Neuronal stem cell (in vitro differentiated cells): ENCODE measurements around the gene ANKH.
A peak's percentile ranks its signal among the peaks of the same experiment; 100 is the strongest.

ENCODE experiments used
- DNase-seq: peaks from one replicate; pipeline ENCODE4 v3.0.0-alpha.2; 2013; ENCODE audit warnings: low spot score
- H2AFZ ChIP-seq: one replicate; pipeline ENCODE4 v1.6.1; 2013; ENCODE audit warnings: mild to moderate bottlenecking, low read length, inconsistent platforms
- H2AK5ac ChIP-seq: 2 replicates; pipeline ENCODE4 v1.6.1; 2013; ENCODE audit warnings: low read depth, mild to moderate bottlenecking, inconsistent platforms, low read length, moderate library complexity, mixed read lengths
- H2BK120ac ChIP-seq: 2 replicates; pipeline ENCODE4 v1.6.1; 2013; ENCODE audit warnings: low read depth, mild to moderate bottlenecking, inconsistent platforms, low read length, moderate library complexity, mixed read lengths
- H2BK12ac ChIP-seq: one replicate; pipeline ENCODE4 v1.6.1; 2013; ENCODE audit warnings: low read length, inconsistent platforms
- H2BK15ac ChIP-seq: 2 replicates; pipeline ENCODE4 v1.6.1; 2013; ENCODE audit warnings: mild to moderate bottlenecking, low read length, inconsistent platforms, mixed read lengths
- H2BK5ac ChIP-seq: one replicate; pipeline ENCODE4 v1.6.1; 2013; ENCODE audit warnings: inconsistent platforms, mild to moderate bottlenecking, low read length, moderate library complexity
- H3K14ac ChIP-seq: one replicate; pipeline ENCODE4 v1.6.1; 2013; ENCODE audit warnings: low read length, inconsistent platforms
- H3K18ac ChIP-seq: 2 replicates; pipeline ENCODE4 v1.6.1; 2013; ENCODE audit warnings: low read length, inconsistent platforms
- H3K23ac ChIP-seq: 2 replicates; pipeline ENCODE4 v1.6.1; 2013; ENCODE audit warnings: low read depth, mild to moderate bottlenecking, mixed read lengths, low read length, inconsistent platforms; ENCODE audit not compliant: poor library complexity
- H3K27ac ChIP-seq: replicated peaks from 3 replicates; pipeline ENCODE4 v1.5.1; 2013; ENCODE audit warnings: low read length, inconsistent platforms
- H3K27me3 ChIP-seq, 3 experiments: 2 replicates each; pipeline ENCODE4 v1.6.1; 2013; ENCODE audit warnings: low read length in 3 of 3, mild to moderate bottlenecking in 2 of 3, inconsistent platforms in 1 of 3, low read depth in 1 of 3, mixed read lengths in 1 of 3, moderate library complexity in 1 of 3; ENCODE audit not compliant: control insufficient read depth in 3 of 3, insufficient read depth in 3 of 3
- H3K36me3 ChIP-seq, 2 donors: replicated peaks in 1 of 2; 2 replicates each; pipeline ENCODE4 v1.6.1; 2013; ENCODE audit warnings: low read length in 2 of 2; ENCODE audit not compliant: control insufficient read depth in 2 of 2, insufficient read depth in 2 of 2
- H3K4ac ChIP-seq: 2 replicates; pipeline ENCODE4 v1.6.1; 2013; ENCODE audit warnings: inconsistent platforms, mild to moderate bottlenecking, low read length, moderate library complexity
- H3K4me1 ChIP-seq, 2 donors: 1 replicate in 1 of 2; 2 replicates in 1 of 2; pipeline ENCODE4 v1.6.1; 2013; ENCODE audit warnings: low read length in 2 of 2, low read depth in 1 of 2; ENCODE audit not compliant: control insufficient read depth in 2 of 2, insufficient read depth in 1 of 2
- H3K4me2 ChIP-seq: one replicate; pipeline ENCODE4 v1.6.1; 2013; ENCODE audit warnings: mild to moderate bottlenecking, low read length, inconsistent platforms; ENCODE audit not compliant: insufficient read depth, poor library complexity, severe bottlenecking
- H3K4me3 ChIP-seq, 2 donors: 2 replicates each; pipeline ENCODE4 v1.5.1; 2013; ENCODE audit warnings: low read length in 2 of 2, mild to moderate bottlenecking in 2 of 2, inconsistent platforms in 1 of 2, moderate library complexity in 1 of 2
- H3K79me1 ChIP-seq: one replicate; pipeline ENCODE4 v1.6.1; 2013; ENCODE audit warnings: low read depth, mild to moderate bottlenecking, inconsistent platforms, low read length, moderate library complexity
- H3K9ac ChIP-seq: one replicate; pipeline ENCODE4 v1.6.1; 2013; ENCODE audit warnings: mild to moderate bottlenecking, low read depth, low read length, inconsistent platforms; ENCODE audit not compliant: poor library complexity
- H3K9me3 ChIP-seq, 2 donors: replicated peaks in 1 of 2; 2 replicates each; pipeline versions ENCODE3 to v1.6.1; 2013; ENCODE audit warnings: low read length in 2 of 2, mild to moderate bottlenecking in 2 of 2, inconsistent platforms in 1 of 2, low read depth in 1 of 2, mixed read lengths in 1 of 2, moderate library complexity in 1 of 2; ENCODE audit not compliant: control insufficient read depth in 2 of 2, insufficient read depth in 1 of 2
- H4K8ac ChIP-seq: one replicate; pipeline ENCODE4 v1.6.1; 2013; ENCODE audit warnings: low read depth, mild to moderate bottlenecking, inconsistent platforms, low read length, moderate library complexity
- H4K91ac ChIP-seq: one replicate; pipeline ENCODE4 v1.6.1; 2013; ENCODE audit warnings: low read length, low read depth, mild to moderate bottlenecking, inconsistent platforms; ENCODE audit not compliant: poor library complexity
- WGBS, 2 donors: extraction: QIAGEN DNeasy Blood & Tissue Kit; methylation state at CpG; one replicate each; pipeline ENCODE4 v1.1.7; 2013; ENCODE audit warnings: missing lambda C conversion rate in 2 of 2, mixed read lengths in 1 of 2; ENCODE audit not compliant: insufficient read length in 2 of 2, insufficient replicate concordance in 1 of 2; ENCODE audit errors: extremely low coverage in 2 of 2; 5-methylcytosine and 5-hydroxymethylcytosine counted together

ANKH gene

GRCh38 chr5:14695152-14695551, 176.4 kb downstream of the ANKH start:
- H2BK120ac ChIP-seq = no peak overlapping the region
- no peak overlapping the region for H4K8ac ChIP-seq
- peaks cover 25 to 99% of the 10 kb centered on the region in 2 donors for H3K36me3 ChIP-seq
- H4K91ac ChIP-seq = no peak overlapping the region
- no peaks in the 10 kb centered on the region for H3K4me1 ChIP-seq
- no peak overlapping the region for H2BK15ac ChIP-seq
- H2AK5ac ChIP-seq = no peak overlapping the region
- no peak for DNase-seq
- WGBS, 2 donors = no CpG with 5 or more reads among the region's 2 CpGs
- no peak overlapping the region for H3K14ac ChIP-seq
- peaks cover 0 to 4% of the 10 kb centered on the region in 2 donors for H3K9me3 ChIP-seq
- no peak overlapping the region for H3K4ac ChIP-seq
- H2BK12ac ChIP-seq = no peak overlapping the region
- H2AFZ ChIP-seq = no peak overlapping the region
- H3K23ac ChIP-seq = no peak overlapping the region
- H3K4me3 ChIP-seq = no peak overlapping the region
- H3K27ac ChIP-seq = no peak overlapping the region
- H2BK5ac ChIP-seq = no peak overlapping the region
- H3K4me2 ChIP-seq = no peak overlapping the region
- H3K79me1 ChIP-seq = peaks cover 3% of the 10 kb centered on the region
- H3K9ac ChIP-seq = no peak overlapping the region
- no peaks in the 10 kb centered on the region for H3K27me3 ChIP-seq
- no peak overlapping the region for H3K18ac ChIP-seq

DNA sequence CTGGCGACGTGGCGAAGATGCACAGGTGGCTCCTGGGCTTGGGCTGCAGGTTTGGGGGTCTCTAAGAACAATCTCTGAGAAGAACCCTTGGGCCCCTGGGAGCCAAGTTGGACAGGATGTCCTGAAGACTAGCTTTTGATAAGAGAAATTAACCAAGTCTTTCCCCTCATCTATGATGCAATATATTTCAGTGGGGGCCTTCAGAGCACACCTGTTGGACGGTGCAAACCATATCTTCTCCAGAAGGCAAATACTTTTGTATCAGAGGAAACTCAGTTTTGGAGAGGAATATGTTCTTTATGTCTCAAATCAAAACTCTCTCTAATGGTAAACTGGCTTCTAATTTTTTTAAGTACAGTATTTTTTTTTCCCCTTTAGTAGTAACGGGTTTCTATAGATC, 178.5 kb downstream of the ANKH start:
- no peak overlapping the region for H2BK5ac ChIP-seq
- no peaks in the 10 kb centered on the region for H3K27me3 ChIP-seq

GRCh38 chr5:14687023-14687665, 184.4 kb downstream of the ANKH start:
- DNase-seq = no peak
- H2BK5ac ChIP-seq = no peak overlapping the region
- no CpG with 5 or more reads among the region's 4 CpGs for WGBS, 2 donors
- H3K27ac ChIP-seq = no peak overlapping the region
- peaks cover 0 to 2% of the 10 kb centered on the region in 2 donors for H3K4me1 ChIP-seq
- no peak overlapping the region for H2BK12ac ChIP-seq
- H2AK5ac ChIP-seq = no peak overlapping the region
- H4K91ac ChIP-seq = no peak overlapping the region
- no peak overlapping the region for H4K8ac ChIP-seq
- H3K18ac ChIP-seq = no peak overlapping the region
- no peaks in the 10 kb centered on the region for H3K27me3 ChIP-seq
- H2BK15ac ChIP-seq = no peak overlapping the region
- H2AFZ ChIP-seq = no peak overlapping the region
- no peak overlapping the region for H3K14ac ChIP-seq
- peak overlapping the region in 1 of 2 donors; percentile 5 for H3K4me3 ChIP-seq
- peaks cover 20 to 91% of the 10 kb centered on the region in 2 donors for H3K36me3 ChIP-seq
- H3K9me3 ChIP-seq = peaks cover 0 to 14% of the 10 kb centered on the region in 2 donors
- no peak overlapping the region for H3K23ac ChIP-seq
- H3K79me1 ChIP-seq = no peaks in the 10 kb centered on the region
- no peak overlapping the region for H2BK120ac ChIP-seq
- H3K4ac ChIP-seq = no peak overlapping the region
- no peak overlapping the region for H3K9ac ChIP-seq
- H3K4me2 ChIP-seq = no peak overlapping the region

More for the DNA sequence above, 178.5 kb downstream of the ANKH start:
- DNase-seq = no peak
- Histone ChIP-seq H3K14ac (no peak overlapping the region), H3K4ac (no peak overlapping the region), H3K23ac (no peak overlapping the region), H4K91ac (no peak overlapping the region), H4K8ac (no peak overlapping the region), H3K18ac (no peak overlapping the region), H3K4me1 (no peaks in the 10 kb centered on the region), H2BK12ac (no peak overlapping the region), H3K27ac (no peak overlapping the region), H2BK15ac (no peak overlapping the region), H3K4me3 (no peak overlapping the region), H2AK5ac (no peak overlapping the region), H2AFZ (no peak overlapping the region), H3K4me2 (no peak overlapping the region), H3K9ac (no peak overlapping the region), H3K36me3 (peaks cover 24 to 99% of the 10 kb centered on the region in 2 donors), H2BK120ac (no peak overlapping the region), H3K79me1 (peaks cover under 1% of the 10 kb centered on the region), H3K9me3 (peaks cover 0 to 14% of the 10 kb centered on the region in 2 donors)
- no CpG with 5 or more reads among the region's 5 CpGs for WGBS, 2 donors

GRCh38 chr5:14686517-14686916, 185.1 kb downstream of the ANKH start:
- peaks cover 0 to 14% of the 10 kb centered on the region in 2 donors for H3K9me3 ChIP-seq
- no peak overlapping the region for H3K18ac ChIP-seq
- no peak overlapping the region for H3K4me3 ChIP-seq
- H2BK15ac ChIP-seq = no peak overlapping the region
- H2AFZ ChIP-seq = no peak overlapping the region
- no peak for DNase-seq
- no peak overlapping the region for H2BK12ac ChIP-seq
- H4K91ac ChIP-seq = no peak overlapping the region
- H3K36me3 ChIP-seq = peaks cover 21 to 91% of the 10 kb centered on the region in 2 donors
- no peak overlapping the region for H3K4ac ChIP-seq
- no peak overlapping the region for H2BK5ac ChIP-seq
- H3K27me3 ChIP-seq = no peaks in the 10 kb centered on the region
- no peak overlapping the region for H2AK5ac ChIP-seq
- peaks cover 0 to 2% of the 10 kb centered on the region in 2 donors for H3K4me1 ChIP-seq
- H3K4me2 ChIP-seq = no peak overlapping the region
- no peaks in the 10 kb centered on the region for H3K79me1 ChIP-seq
- H4K8ac ChIP-seq = no peak overlapping the region
- no peak overlapping the region for H3K27ac ChIP-seq
- no peak overlapping the region for H2BK120ac ChIP-seq
- no peak overlapping the region for H3K14ac ChIP-seq
- no peak overlapping the region for H3K9ac ChIP-seq
- no peak overlapping the region for H3K23ac ChIP-seq
